Suppressor macrophage treated with lipopolysaccharide for 1 hour (primary cell): ENCODE results near the gene CXCL9.
"Not testable (repeated sequence)": the region's sequence is repeated elsewhere in the genome, so short reads cannot be mapped to it uniquely, and the experiment has no call there.

Source experiments
- DNase-seq, 3 donors: peaks; one replicate each; pipeline ENCODE4 v3.0.0-alpha.2; 2020 to 2022

Gene CXCL9

DNA sequence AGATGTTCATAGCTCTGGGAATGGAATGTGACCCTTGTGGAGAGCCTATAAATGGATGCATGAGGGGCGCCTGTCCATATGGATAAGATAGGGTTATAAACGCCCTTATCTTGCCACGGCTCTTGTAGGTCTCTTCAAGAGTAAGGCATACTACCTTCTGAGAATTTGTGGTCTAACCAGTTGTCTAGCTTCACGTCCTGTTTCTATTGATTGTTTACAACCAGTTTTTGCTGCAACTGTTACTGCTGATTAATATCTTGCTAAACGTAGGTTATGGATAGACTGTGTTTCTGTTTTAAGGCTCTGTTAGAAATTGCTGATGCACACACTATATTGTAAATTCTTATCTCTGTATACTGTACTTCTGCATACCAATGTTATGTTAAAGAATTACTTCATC lies 52.5 kb downstream of the CXCL9 start:
- DNase-seq, result not testable (repeated sequence)

DNA sequence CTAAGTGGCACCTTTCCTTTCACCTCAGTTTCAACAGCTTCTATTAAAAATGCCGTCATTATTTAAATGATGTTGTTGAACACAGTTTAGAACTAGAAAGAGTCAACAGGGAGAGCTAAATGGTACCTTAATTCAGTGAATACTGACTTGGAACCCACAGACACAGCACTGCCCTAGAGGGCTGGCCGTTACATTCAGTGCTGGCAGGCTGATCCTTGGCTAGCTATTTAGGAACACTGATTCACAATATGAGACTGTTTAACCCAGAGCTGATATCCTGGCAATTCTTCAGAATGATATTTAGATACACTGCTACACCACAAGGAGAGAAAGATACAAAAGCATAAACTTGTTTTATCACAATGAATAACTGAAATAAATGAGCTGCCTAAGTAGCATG lies 53.8 kb downstream of the CXCL9 start:
- no peak for DNase-seq
